T-helper 2 cell treated with Interferon-gamma antibody and Interleukin-4, amounts not matched to agents 5 μg/mL and 100 μg/mL, for 36 hours (primary cell): ENCODE results near the gene TRIM47.

Experiments used
- DNase-seq: peaks from one replicate; pipeline ENCODE4 v3.0.0; 2021; ENCODE audit warnings: low spot score
- H3K27ac Mint-ChIP-seq: one replicate; pipeline ENCODE4 v1.8.0; 2021; ENCODE audit warnings: mild to moderate bottlenecking, mixed read lengths
- H3K27me3 Mint-ChIP-seq: one replicate; pipeline ENCODE4 v1.8.0; 2021; ENCODE audit warnings: low read depth, mixed read lengths
- H3K36me3 Mint-ChIP-seq: one replicate; pipeline ENCODE4 v1.8.0; 2021; ENCODE audit warnings: low read depth, mixed read lengths
- H3K4me1 Mint-ChIP-seq: one replicate; pipeline ENCODE4 v1.8.0; 2021; ENCODE audit warnings: low read depth, mixed read lengths
- H3K4me3 Mint-ChIP-seq: one replicate; pipeline ENCODE4 v1.8.0; 2022; ENCODE audit warnings: mild to moderate bottlenecking, moderate library complexity, mixed read lengths
- H3K9me3 Mint-ChIP-seq: one replicate; pipeline ENCODE4 v1.8.0; 2021; ENCODE audit warnings: mixed read lengths

TRIM47 gene

GRCh38 chr17:75834928-75835653 is 43.3 kb downstream of the TRIM47 start:
- Mint-ChIP-seq H3K4me3 (no peak overlapping the region), H3K36me3 (peaks cover 44% of the 10 kb centered on the region), H3K27me3 (no peaks in the 10 kb centered on the region), H3K27ac (no peak overlapping the region), H3K4me1 (peaks cover 20% of the 10 kb centered on the region), H3K9me3 (no peaks in the 10 kb centered on the region)
- DNase-seq: no peak

DNA sequence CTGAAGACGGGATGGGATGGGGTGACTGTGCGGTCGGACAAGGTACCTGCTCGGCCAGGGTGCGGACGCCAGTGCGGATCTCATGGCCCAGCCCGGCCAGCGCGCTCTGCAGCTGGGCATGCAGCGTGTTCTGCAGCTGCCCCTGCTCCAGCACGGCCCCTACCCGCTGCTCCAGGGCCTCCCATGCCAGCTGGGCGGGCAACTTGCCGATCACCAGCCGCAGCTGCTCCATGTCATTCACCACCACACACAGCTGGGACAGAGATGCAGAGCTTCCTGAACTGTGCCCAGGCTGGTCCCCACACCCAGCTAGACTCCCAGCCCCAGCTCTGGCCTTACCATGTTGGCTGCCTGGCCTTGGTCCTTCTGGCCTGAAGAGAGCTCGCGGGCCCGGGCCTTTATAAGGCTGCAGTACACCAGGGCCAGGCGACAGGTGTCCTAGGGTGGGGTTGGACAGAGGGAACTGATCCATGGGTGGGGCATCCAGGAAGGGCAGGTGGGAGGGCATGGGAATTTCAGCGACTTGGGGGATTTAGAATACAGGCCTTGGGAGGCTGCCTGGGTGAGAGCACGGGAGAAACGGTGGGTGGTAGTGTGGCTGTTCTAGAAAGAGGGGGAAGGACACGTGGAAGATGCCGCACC is 44.0 kb downstream of the TRIM47 start:
- Mint-ChIP-seq H3K4me1 (peaks cover 20% of the 10 kb centered on the region), H3K9me3 (no peaks in the 10 kb centered on the region), H3K27me3 (no peaks in the 10 kb centered on the region), H3K27ac (peak overlapping the region; percentile 36), H3K36me3 (peaks cover 40% of the 10 kb centered on the region), H3K4me3 (no peak overlapping the region)
- no peak for DNase-seq

DNA sequence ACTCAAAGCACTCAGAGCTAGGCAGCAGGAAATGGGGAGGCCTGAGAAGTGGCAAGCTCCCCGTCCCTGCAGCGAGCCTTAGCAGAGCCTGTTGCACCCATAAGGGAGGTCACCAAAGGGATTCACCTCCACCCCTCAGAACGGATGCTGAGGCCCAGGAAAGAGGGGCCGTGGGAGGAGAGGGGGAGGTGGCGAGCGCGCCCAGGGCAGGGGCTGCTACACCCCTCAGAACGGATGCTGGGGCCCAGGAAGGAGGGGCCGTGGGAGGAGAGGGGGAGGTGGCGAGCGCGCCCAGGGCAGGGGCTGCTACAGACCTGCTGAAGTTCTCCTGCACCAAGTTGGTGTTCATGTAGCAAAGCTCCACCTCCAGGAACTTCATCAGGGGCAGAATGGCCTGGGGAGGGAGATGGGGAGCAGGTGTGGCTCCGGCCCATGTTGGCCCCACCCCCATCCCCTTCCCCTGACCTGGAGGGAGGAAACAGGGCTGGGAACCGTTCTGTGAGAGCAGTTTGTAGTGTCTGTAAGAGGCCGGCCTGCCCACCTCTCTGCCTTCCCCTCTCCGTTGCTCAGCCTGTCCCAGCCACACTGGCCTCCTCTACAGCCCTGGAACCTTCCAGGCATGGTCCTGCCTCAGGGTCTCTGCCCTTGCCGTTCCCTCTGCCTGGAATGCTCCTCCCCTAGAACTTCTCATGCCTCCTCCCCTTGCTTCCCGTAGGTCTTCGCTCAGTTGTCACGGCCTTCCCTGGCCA is 45.6 kb downstream of the TRIM47 start:
- peak; percentile 13 for DNase-seq
- Mint-ChIP-seq H3K36me3 (peaks cover 41% of the 10 kb centered on the region), H3K4me1 (peaks cover 26% of the 10 kb centered on the region)

DNA sequence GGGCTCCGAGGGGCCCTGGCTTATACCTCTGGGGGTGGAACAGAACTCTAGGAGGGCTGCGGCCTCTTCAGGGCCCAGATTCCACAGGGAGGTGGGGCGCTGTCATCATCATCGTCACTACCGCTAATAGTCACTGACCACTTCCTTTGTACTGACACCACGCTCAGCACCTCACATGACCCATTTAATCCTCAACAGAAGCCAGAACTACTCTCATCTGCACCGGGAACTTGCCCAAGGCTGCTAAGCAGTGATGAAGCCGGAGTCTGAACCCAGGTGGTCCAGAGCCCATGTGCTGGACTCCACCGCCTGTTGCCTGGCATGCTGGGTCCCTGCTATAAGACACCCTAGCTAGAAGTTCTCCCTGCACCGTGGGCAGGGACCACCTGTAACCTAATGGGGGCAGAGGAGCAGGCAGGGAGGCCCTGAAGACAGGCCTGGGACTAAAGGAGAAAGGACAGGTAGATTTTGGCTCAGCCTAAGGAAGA is 46.2 kb downstream of the TRIM47 start:
- Mint-ChIP-seq H3K4me3 (peak overlapping the region; percentile 67), H3K36me3 (peaks cover 38% of the 10 kb centered on the region), H3K27me3 (no peaks in the 10 kb centered on the region)

More for the DNA sequence above, 45.6 kb downstream of the TRIM47 start:
- Mint-ChIP-seq H3K4me3 (peak overlapping the region; percentile 67), H3K27me3 (no peaks in the 10 kb centered on the region), H3K27ac (peak overlapping the region; percentile 84), H3K9me3 (no peaks in the 10 kb centered on the region)

DNA sequence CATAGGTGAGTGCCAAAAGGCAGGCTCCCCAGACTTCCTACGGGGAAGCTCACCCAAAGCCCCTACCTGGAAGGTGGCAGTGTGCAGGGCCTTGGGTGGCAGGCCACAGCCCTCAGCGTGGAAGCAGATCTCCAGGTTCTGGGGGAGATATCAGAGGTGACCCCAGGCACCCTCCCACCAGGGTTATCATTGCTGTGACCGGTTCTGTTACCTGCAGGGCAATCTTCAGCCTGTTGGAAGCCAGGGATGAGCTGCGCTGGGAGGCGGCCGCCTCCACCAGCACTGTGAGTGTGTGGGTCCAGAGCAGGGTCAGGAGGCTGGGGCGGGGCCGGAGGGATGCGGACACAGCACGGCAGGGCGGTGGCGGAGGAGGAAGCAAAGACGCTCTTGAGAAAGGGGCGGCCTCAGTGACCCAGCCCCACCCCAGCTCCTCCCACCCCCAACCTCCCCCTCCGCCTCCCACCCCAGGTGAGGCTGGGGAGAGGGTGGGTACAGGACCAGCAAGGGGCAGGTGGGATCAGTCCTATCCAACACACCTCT is 47.3 kb downstream of the TRIM47 start:
- Mint-ChIP-seq H3K4me3 (no peak overlapping the region), H3K36me3 (peaks cover 42% of the 10 kb centered on the region), H3K27ac (peak overlapping the region; percentile 26), H3K4me1 (peaks cover 28% of the 10 kb centered on the region), H3K27me3 (no peaks in the 10 kb centered on the region), H3K9me3 (no peaks in the 10 kb centered on the region)
- no peak for DNase-seq

More for the DNA sequence above, 46.2 kb downstream of the TRIM47 start:
- Mint-ChIP-seq H3K27ac (peak overlapping the region; percentile 84), H3K4me1 (peaks cover 26% of the 10 kb centered on the region), H3K9me3 (no peaks in the 10 kb centered on the region)
- DNase-seq: peak; percentile 22

- no peaks in the 10 kb centered on the region for H3K9me3 Mint-ChIP-seq
- peak overlapping the region; percentile 26 for H3K27ac Mint-ChIP-seq
- no peak for DNase-seq
- H3K4me3 Mint-ChIP-seq: no peak overlapping the region
- H3K4me1 Mint-ChIP-seq: peaks cover 28% of the 10 kb centered on the region
- H3K27me3 Mint-ChIP-seq: no peaks in the 10 kb centered on the region
- H3K36me3 Mint-ChIP-seq: peaks cover 39% of the 10 kb centered on the region
Measured at GRCh38 chr17:75830164-75831031, 48.0 kb downstream of the TRIM47 start.

DNA sequence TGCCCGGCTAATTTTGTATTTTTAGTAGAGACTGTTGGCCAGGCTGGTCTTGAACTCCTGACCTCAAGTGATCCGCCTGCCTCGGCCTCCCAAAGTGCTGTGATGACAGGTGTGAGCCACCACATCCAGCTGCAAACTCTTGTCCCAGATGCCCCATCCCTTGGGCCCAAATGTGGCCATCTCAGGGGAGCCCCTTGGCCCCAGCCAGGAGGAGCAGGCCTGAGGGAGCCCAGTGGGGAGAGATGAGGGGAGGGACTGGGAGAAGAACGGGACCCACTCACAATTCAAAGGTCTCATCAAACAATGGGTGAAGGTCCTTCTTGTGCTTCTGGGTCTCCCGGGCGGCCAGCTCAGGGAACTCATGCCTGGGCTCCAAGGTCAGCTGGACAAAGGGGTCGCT is 48.6 kb downstream of the TRIM47 start:
- DNase-seq: no peak
- Mint-ChIP-seq H3K27me3 (no peaks in the 10 kb centered on the region), H3K4me1 (peaks cover 28% of the 10 kb centered on the region), H3K36me3 (peaks cover 37% of the 10 kb centered on the region), H3K9me3 (no peaks in the 10 kb centered on the region), H3K4me3 (no peak overlapping the region), H3K27ac (peak overlapping the region; percentile 31)

DNA sequence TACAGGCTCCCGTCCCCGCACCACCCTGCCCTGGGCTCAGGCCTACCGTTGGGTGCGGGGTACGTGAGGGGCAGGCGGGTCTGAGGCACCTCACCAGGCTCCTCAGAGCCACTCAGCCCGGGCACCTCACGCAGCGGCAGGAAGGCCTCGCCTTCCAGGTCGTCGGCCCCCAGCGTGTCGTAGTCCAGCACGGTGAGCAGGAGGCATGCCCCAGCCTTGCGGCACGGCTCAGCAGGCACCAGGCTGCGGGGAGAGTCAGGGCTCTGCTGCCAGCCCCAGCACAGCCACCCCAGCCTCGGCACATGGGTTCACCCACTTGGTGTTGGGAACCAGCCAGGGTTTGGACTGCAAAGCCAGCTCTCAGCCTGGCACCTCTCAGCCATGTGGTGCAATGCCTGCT is 49.6 kb downstream of the TRIM47 start:
- Mint-ChIP-seq H3K27ac (no peak overlapping the region), H3K27me3 (no peaks in the 10 kb centered on the region), H3K4me1 (peaks cover 21% of the 10 kb centered on the region), H3K4me3 (no peak overlapping the region), H3K9me3 (no peaks in the 10 kb centered on the region), H3K36me3 (peaks cover 31% of the 10 kb centered on the region)
- no peak for DNase-seq

DNA sequence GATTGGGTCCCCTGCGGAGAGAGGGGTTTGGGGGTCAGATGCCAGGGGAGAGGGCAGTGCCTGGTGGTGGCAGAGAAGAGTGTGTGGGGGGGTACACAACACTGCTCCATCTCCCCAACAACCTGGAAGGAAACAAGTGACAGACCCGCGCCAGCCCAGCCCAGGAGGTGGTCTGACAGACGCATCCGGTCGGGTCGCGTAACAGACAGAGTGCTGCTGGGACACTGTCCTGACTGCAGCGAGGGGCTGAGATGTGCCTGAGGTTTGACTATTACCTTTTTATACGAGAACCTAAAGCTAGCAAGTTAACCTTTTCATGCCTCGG is 50.3 kb downstream of the TRIM47 start:
- Mint-ChIP-seq H3K9me3 (no peaks in the 10 kb centered on the region), H3K4me1 (peaks cover 16% of the 10 kb centered on the region), H3K36me3 (peaks cover 25% of the 10 kb centered on the region), H3K27ac (peak overlapping the region; percentile 88), H3K4me3 (peak overlapping the region; percentile 59), H3K27me3 (no peaks in the 10 kb centered on the region)
- DNase-seq: no peak

- DNase-seq: peak; percentile 45
- peaks cover 23% of the 10 kb centered on the region for H3K36me3 Mint-ChIP-seq
- peak overlapping the region; percentile 59 for H3K4me3 Mint-ChIP-seq
- H3K27ac Mint-ChIP-seq: peak overlapping the region; percentile 88
- peaks cover 12% of the 10 kb centered on the region for H3K4me1 Mint-ChIP-seq
- no peaks in the 10 kb centered on the region for H3K9me3 Mint-ChIP-seq
- no peaks in the 10 kb centered on the region for H3K27me3 Mint-ChIP-seq
Measured at GRCh38 chr17:75827308-75828075, 50.9 kb downstream of the TRIM47 start.

DNA sequence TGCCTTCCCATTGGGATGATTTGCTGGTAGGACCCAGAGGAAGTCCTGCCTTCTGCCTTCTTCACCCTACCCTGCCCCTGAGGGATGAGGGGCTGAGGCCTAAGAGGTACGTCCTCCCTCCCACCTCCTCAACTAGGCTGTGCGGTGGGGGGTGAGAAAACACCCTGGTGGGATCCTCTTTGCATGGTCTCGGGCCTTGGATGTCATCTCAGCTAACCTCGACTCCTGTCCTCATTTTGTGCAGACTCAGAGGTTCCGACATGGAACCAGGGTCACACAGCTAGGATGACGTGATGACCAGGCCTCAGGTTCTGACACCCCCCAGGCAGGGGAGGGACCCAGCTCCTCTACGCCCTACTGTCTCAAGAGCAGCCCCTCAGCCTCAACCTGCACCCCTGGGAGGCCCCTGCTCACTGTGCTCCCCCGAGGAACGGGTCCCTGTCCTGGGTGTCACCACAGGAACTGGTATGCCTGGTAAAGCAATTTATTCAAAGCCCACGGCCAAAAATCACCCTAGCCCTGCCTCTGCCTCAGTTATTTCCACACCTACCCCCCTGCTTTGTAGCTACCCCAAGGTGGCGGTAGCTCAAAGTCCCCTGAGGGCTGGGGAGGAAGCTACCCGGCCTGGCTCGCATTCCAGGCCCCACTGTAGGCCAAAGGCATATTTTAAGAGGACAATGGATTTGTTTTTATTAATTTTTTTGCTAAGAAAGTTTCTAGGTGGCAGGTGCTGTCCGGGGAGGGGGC is 51.6 kb downstream of the TRIM47 start:
- peaks cover 17% of the 10 kb centered on the region for H3K36me3 Mint-ChIP-seq
- H3K4me3 Mint-ChIP-seq: no peak overlapping the region
- no peaks in the 10 kb centered on the region for H3K27me3 Mint-ChIP-seq
- H3K27ac Mint-ChIP-seq: peak overlapping the region; percentile 19
- no peaks in the 10 kb centered on the region for H3K9me3 Mint-ChIP-seq
- H3K4me1 Mint-ChIP-seq: peaks cover 7% of the 10 kb centered on the region
- DNase-seq: no peak

DNA sequence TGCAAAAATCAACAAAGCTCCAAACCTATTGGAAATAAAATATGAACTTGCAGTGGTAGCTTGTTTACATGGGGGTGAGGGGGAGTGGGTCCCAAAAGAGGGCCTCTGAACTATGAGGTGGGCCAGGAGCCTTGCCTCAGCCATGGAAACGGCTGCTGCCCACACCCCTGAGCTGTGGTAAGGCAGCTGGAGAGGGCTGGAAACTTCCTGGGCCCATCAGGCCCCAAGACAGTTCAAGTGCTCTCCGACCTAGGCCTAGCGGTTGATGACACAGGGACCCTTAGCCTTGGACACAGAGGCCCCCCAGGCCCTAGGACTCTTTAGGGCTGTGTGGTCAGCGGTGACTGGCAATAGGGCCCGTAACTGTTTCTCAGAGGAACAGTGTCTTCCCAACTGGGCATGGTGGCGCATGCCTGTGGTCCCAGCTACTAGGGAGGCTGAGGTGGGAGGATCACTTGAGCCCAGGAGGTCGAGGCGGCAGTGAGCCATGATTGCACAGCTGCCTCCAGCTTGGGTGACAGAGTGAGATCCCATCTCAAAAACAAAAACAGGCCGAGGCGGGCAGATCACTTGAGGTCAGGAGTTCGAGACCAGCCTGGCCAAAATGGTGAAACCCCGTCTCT is 52.5 kb downstream of the TRIM47 start:
- Mint-ChIP-seq H3K4me1 (peaks cover 10% of the 10 kb centered on the region), H3K9me3 (no peaks in the 10 kb centered on the region), H3K36me3 (peaks cover 22% of the 10 kb centered on the region), H3K27me3 (no peaks in the 10 kb centered on the region), H3K4me3 (no peak overlapping the region), H3K27ac (no peak overlapping the region)
- no peak for DNase-seq
